Effector CD4-positive, alpha-beta T cell (primary cell): ENCODE data around the gene MINDY4B. TPM values are rescaled to one million over a fixed set of nuclear protein-coding genes. Genes with fewer than 3 reads are reported as not detected.
A peak's percentile ranks its signal among the peaks of the same experiment; 100 is the strongest.

ENCODE experiments used
- DNase-seq: peaks from one replicate; pipeline ENCODE4 v3.0.0-alpha.2; 2020
- total RNA-seq: gene quantifications from one replicate; lab custom pipeline; 2026; lab: John Stamatoyannopoulos, UW

The MINDY4B gene
- not detected for total RNA-seq

- no peak for DNase-seq
Observed at GRCh38 chr3:150905339-150905738, at the start of gene MINDY4B. Gene MINDY4B (minus strand): TSS chr3:150905439. CDS start chr3:150905439, 0 bp downstream.

- no peak for DNase-seq
Observed at GRCh38 chr3:150951923-150952322, 46.7 kb upstream of the MINDY4B start.

GRCh38 chr3:150945226-150946032 is 40.2 kb upstream of the MINDY4B start:
- no peak for DNase-seq

GRCh38 chr3:150942221-150942620 is 37.0 kb upstream of the MINDY4B start:
- DNase-seq: no peak

- DNase-seq: no peak
Observed at GRCh38 chr3:150936693-150937092, 31.5 kb upstream of the MINDY4B start.

- DNase-seq: no peak
Observed at GRCh38 chr3:150933473-150933995, 28.3 kb upstream of the MINDY4B start.

GRCh38 chr3:150931745-150932144 is 26.5 kb upstream of the MINDY4B start:
- DNase-seq: no peak

- no peak for DNase-seq
Observed at GRCh38 chr3:150930839-150931238, 25.6 kb upstream of the MINDY4B start.

GRCh38 chr3:150928234-150928633 is 23.0 kb upstream of the MINDY4B start:
- DNase-seq: no peak

GRCh38 chr3:150926328-150926727 is 21.1 kb upstream of the MINDY4B start:
- DNase-seq: no peak

GRCh38 chr3:150925751-150926201 is 20.5 kb upstream of the MINDY4B start:
- DNase-seq: peak; percentile 9

- DNase-seq: no peak
Observed at GRCh38 chr3:150922611-150923010, 17.4 kb upstream of the MINDY4B start.

- no peak for DNase-seq
Observed at GRCh38 chr3:150921209-150921608, 16.0 kb upstream of the MINDY4B start.

- no peak for DNase-seq
Observed at GRCh38 chr3:150920236-150920635, 15.0 kb upstream of the MINDY4B start.

GRCh38 chr3:150917951-150918350 is 12.7 kb upstream of the MINDY4B start:
- DNase-seq: no peak

- no peak for DNase-seq
Observed at GRCh38 chr3:150913133-150913922, 8.1 kb upstream of the MINDY4B start.

- DNase-seq: no peak
Observed at GRCh38 chr3:150912501-150912900, 7.3 kb upstream of the MINDY4B start.

GRCh38 chr3:150911771-150912170 is 6.5 kb upstream of the MINDY4B start:
- DNase-seq: no peak

- no peak for DNase-seq
Observed at GRCh38 chr3:150906461-150906860, 1.2 kb upstream of the MINDY4B start.

- DNase-seq: no peak
Observed at GRCh38 chr3:150905746-150906145, 507 bp upstream of the MINDY4B start.

GRCh38 chr3:150902988-150903387 is 2.3 kb downstream of the MINDY4B start:
- DNase-seq: no peak

GRCh38 chr3:150901793-150902192 is 3.4 kb downstream of the MINDY4B start:
- no peak for DNase-seq

GRCh38 chr3:150899141-150899540 is 6.1 kb downstream of the MINDY4B start:
- no peak for DNase-seq
